Neuronal stem cell (in vitro differentiated cells): ENCODE data around the gene ATP5MK.

Experiments used
- DNase-seq: peaks from one replicate; pipeline ENCODE4 v3.0.0-alpha.2; 2013; ENCODE audit warnings: low spot score
- H2AFZ ChIP-seq: one replicate; pipeline ENCODE4 v1.6.1; 2013; ENCODE audit warnings: mild to moderate bottlenecking, low read length, inconsistent platforms
- H2AK5ac ChIP-seq: 2 replicates; pipeline ENCODE4 v1.6.1; 2013; ENCODE audit warnings: low read depth, mild to moderate bottlenecking, inconsistent platforms, low read length, moderate library complexity, mixed read lengths
- H2BK120ac ChIP-seq: 2 replicates; pipeline ENCODE4 v1.6.1; 2013; ENCODE audit warnings: low read depth, mild to moderate bottlenecking, inconsistent platforms, low read length, moderate library complexity, mixed read lengths
- H2BK12ac ChIP-seq: one replicate; pipeline ENCODE4 v1.6.1; 2013; ENCODE audit warnings: low read length, inconsistent platforms
- H2BK15ac ChIP-seq: 2 replicates; pipeline ENCODE4 v1.6.1; 2013; ENCODE audit warnings: mild to moderate bottlenecking, low read length, inconsistent platforms, mixed read lengths
- H2BK5ac ChIP-seq: one replicate; pipeline ENCODE4 v1.6.1; 2013; ENCODE audit warnings: inconsistent platforms, mild to moderate bottlenecking, low read length, moderate library complexity
- H3K14ac ChIP-seq: one replicate; pipeline ENCODE4 v1.6.1; 2013; ENCODE audit warnings: low read length, inconsistent platforms
- H3K18ac ChIP-seq: 2 replicates; pipeline ENCODE4 v1.6.1; 2013; ENCODE audit warnings: low read length, inconsistent platforms
- H3K23ac ChIP-seq: 2 replicates; pipeline ENCODE4 v1.6.1; 2013; ENCODE audit warnings: low read depth, mild to moderate bottlenecking, mixed read lengths, low read length, inconsistent platforms; ENCODE audit not compliant: poor library complexity
- H3K27ac ChIP-seq: replicated peaks from 3 replicates; pipeline ENCODE4 v1.5.1; 2013; ENCODE audit warnings: low read length, inconsistent platforms
- H3K27me3 ChIP-seq, 3 experiments: 2 replicates each; pipeline ENCODE4 v1.6.1; 2013; ENCODE audit warnings: low read length in 3 of 3, mild to moderate bottlenecking in 2 of 3, inconsistent platforms in 1 of 3, low read depth in 1 of 3, mixed read lengths in 1 of 3, moderate library complexity in 1 of 3; ENCODE audit not compliant: control insufficient read depth in 3 of 3, insufficient read depth in 3 of 3
- H3K36me3 ChIP-seq, 2 donors: replicated peaks in 1 of 2; 2 replicates each; pipeline ENCODE4 v1.6.1; 2013; ENCODE audit warnings: low read length in 2 of 2; ENCODE audit not compliant: control insufficient read depth in 2 of 2, insufficient read depth in 2 of 2
- H3K4ac ChIP-seq: 2 replicates; pipeline ENCODE4 v1.6.1; 2013; ENCODE audit warnings: inconsistent platforms, mild to moderate bottlenecking, low read length, moderate library complexity
- H3K4me1 ChIP-seq, 2 donors: 1 replicate in 1 of 2; 2 replicates in 1 of 2; pipeline ENCODE4 v1.6.1; 2013; ENCODE audit warnings: low read length in 2 of 2, low read depth in 1 of 2; ENCODE audit not compliant: control insufficient read depth in 2 of 2, insufficient read depth in 1 of 2
- H3K4me2 ChIP-seq: one replicate; pipeline ENCODE4 v1.6.1; 2013; ENCODE audit warnings: mild to moderate bottlenecking, low read length, inconsistent platforms; ENCODE audit not compliant: insufficient read depth, poor library complexity, severe bottlenecking
- H3K4me3 ChIP-seq, 2 donors: 2 replicates each; pipeline ENCODE4 v1.5.1; 2013; ENCODE audit warnings: low read length in 2 of 2, mild to moderate bottlenecking in 2 of 2, inconsistent platforms in 1 of 2, moderate library complexity in 1 of 2
- H3K79me1 ChIP-seq: one replicate; pipeline ENCODE4 v1.6.1; 2013; ENCODE audit warnings: low read depth, mild to moderate bottlenecking, inconsistent platforms, low read length, moderate library complexity
- H3K9ac ChIP-seq: one replicate; pipeline ENCODE4 v1.6.1; 2013; ENCODE audit warnings: mild to moderate bottlenecking, low read depth, low read length, inconsistent platforms; ENCODE audit not compliant: poor library complexity
- H3K9me3 ChIP-seq, 2 donors: replicated peaks in 1 of 2; 2 replicates each; pipeline versions ENCODE3 to v1.6.1; 2013; ENCODE audit warnings: low read length in 2 of 2, mild to moderate bottlenecking in 2 of 2, inconsistent platforms in 1 of 2, low read depth in 1 of 2, mixed read lengths in 1 of 2, moderate library complexity in 1 of 2; ENCODE audit not compliant: control insufficient read depth in 2 of 2, insufficient read depth in 1 of 2
- H4K8ac ChIP-seq: one replicate; pipeline ENCODE4 v1.6.1; 2013; ENCODE audit warnings: low read depth, mild to moderate bottlenecking, inconsistent platforms, low read length, moderate library complexity
- H4K91ac ChIP-seq: one replicate; pipeline ENCODE4 v1.6.1; 2013; ENCODE audit warnings: low read length, low read depth, mild to moderate bottlenecking, inconsistent platforms; ENCODE audit not compliant: poor library complexity
- WGBS, 2 donors: extraction: QIAGEN DNeasy Blood & Tissue Kit; methylation state at CpG; one replicate each; pipeline ENCODE4 v1.1.7; 2013; ENCODE audit warnings: missing lambda C conversion rate in 2 of 2, mixed read lengths in 1 of 2; ENCODE audit not compliant: insufficient read length in 2 of 2, insufficient replicate concordance in 1 of 2; ENCODE audit errors: extremely low coverage in 2 of 2; 5-methylcytosine and 5-hydroxymethylcytosine counted together

ATP5MK gene

DNA sequence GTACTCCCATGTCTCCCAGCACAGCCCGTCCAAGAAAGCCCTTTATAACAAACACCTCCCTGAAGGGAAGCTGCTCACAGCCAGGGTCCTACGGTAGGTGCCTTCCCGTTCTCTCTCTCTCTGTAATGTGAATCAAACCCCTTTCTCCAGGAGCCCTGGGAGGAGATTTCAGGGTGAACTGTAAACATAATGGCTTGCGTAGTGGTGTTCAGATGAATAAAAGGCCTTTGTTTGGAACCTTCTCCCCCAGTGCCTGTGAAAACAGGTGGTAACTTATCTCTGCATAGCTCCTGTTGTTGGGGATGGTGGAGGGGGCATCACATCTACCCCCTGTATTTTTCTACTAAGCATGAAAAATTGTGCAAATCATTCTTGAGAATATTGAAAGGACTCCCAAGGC is 43.5 kb upstream of the ATP5MK start:
- H2BK12ac ChIP-seq = no peak overlapping the region
- no peaks in the 10 kb centered on the region for H3K79me1 ChIP-seq
- H3K4me2 ChIP-seq = no peak overlapping the region
- WGBS, 2 donors = no CpG with 5 or more reads among the region's 4 CpGs
- H3K4me3 ChIP-seq = no peak overlapping the region
- H2AK5ac ChIP-seq = no peak overlapping the region
- H2BK15ac ChIP-seq = no peak overlapping the region
- no peak overlapping the region for H2BK5ac ChIP-seq
- H2BK120ac ChIP-seq = no peak overlapping the region
- no peak overlapping the region for H3K23ac ChIP-seq
- H3K4ac ChIP-seq = no peak overlapping the region
- H3K27ac ChIP-seq = no peak overlapping the region
- no peak overlapping the region for H4K91ac ChIP-seq
- no peak overlapping the region for H3K18ac ChIP-seq
- no peak overlapping the region for H2AFZ ChIP-seq
- no peaks in the 10 kb centered on the region for H3K9me3 ChIP-seq
- H3K36me3 ChIP-seq = peaks cover 45 to 97% of the 10 kb centered on the region in 2 donors
- no peak overlapping the region for H3K9ac ChIP-seq
- no peaks in the 10 kb centered on the region for H3K4me1 ChIP-seq
- H3K14ac ChIP-seq = no peak overlapping the region
- no peaks in the 10 kb centered on the region for H3K27me3 ChIP-seq
- DNase-seq = no peak
- H4K8ac ChIP-seq = no peak overlapping the region

DNA sequence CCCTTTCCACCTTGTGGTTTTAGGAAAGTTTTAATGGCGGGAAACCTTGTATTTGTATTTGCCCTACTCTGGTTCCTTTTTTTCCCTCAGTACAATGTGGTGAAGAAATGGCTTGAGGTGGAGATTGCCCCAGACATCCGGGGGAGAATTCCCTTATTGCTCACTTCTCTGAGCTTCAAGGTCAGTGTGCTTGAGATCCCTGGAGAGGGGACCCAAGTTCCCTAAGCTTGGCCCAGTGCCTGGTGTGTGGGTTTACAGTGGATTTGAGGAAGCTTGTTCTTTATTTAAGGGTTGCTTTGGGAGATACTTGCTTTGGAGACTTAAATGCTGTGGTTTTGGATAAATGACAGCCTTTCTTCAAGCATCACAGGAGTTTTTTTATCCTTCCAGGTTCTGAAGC is 37.6 kb upstream of the ATP5MK start:
- Histone ChIP-seq H3K36me3 (peaks cover 45 to 97% of the 10 kb centered on the region in 2 donors), H3K4ac (no peak overlapping the region), H2BK120ac (no peak overlapping the region), H2BK15ac (no peak overlapping the region), H3K9me3 (no peaks in the 10 kb centered on the region), H3K14ac (no peak overlapping the region), H2BK12ac (no peak overlapping the region), H3K23ac (no peak overlapping the region), H2AFZ (no peak overlapping the region), H4K91ac (no peak overlapping the region), H3K4me3 (no peak overlapping the region), H4K8ac (no peak overlapping the region), H3K27ac (no peak overlapping the region), H3K4me2 (no peak overlapping the region), H3K79me1 (peaks cover 2% of the 10 kb centered on the region), H3K9ac (no peak overlapping the region), H3K27me3 (no peaks in the 10 kb centered on the region), H3K18ac (no peak overlapping the region), H3K4me1 (no peaks in the 10 kb centered on the region), H2BK5ac (no peak overlapping the region), H2AK5ac (no peak overlapping the region)
- no peak for DNase-seq
- no CpG with 5 or more reads among the region's 2 CpGs for WGBS, 2 donors

DNA sequence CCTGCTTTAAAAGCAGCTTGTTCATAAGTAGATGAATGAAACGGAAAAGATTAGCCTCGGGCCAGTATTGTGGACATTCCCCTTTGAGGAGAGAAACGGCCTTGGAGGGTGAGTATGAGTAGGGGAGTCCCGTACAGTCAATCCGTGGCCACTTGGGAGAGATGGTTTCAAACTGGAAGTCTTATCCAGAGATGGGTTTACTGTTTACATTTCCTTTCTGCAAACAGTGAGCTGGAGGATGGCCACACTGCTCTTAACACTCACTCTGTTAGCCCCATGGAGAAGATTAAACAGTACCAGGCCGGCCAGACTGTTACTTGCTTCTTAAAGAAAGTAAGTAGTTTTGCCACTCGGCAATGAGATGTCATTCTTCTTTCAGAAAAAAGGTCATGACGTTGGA is 35.6 kb upstream of the ATP5MK start:
- Histone ChIP-seq H3K79me1 (peaks cover 2% of the 10 kb centered on the region), H2AK5ac (no peak overlapping the region), H3K27me3 (no peaks in the 10 kb centered on the region), H3K36me3 (peaks cover 43 to 99% of the 10 kb centered on the region in 2 donors), H4K91ac (no peak overlapping the region), H3K18ac (no peak overlapping the region), H3K4me3 (no peak overlapping the region), H4K8ac (no peak overlapping the region), H2BK5ac (no peak overlapping the region), H3K4me1 (no peaks in the 10 kb centered on the region), H3K23ac (no peak overlapping the region), H3K14ac (no peak overlapping the region), H3K9ac (no peak overlapping the region), H2BK12ac (no peak overlapping the region), H3K4me2 (no peak overlapping the region), H2BK15ac (no peak overlapping the region), H3K27ac (no peak overlapping the region), H3K9me3 (no peaks in the 10 kb centered on the region), H3K4ac (no peak overlapping the region), H2BK120ac (no peak overlapping the region), H2AFZ (no peak overlapping the region)
- DNase-seq = no peak
- WGBS, 2 donors = no CpG with 5 or more reads among the region's 8 CpGs

GRCh38 chr10:103429647-103430046 is 33.4 kb upstream of the ATP5MK start:
- no peak for DNase-seq
- H2AFZ ChIP-seq = no peak overlapping the region
- H3K79me1 ChIP-seq = peaks cover 5% of the 10 kb centered on the region
- H2BK5ac ChIP-seq = no peak overlapping the region
- no peak overlapping the region for H3K23ac ChIP-seq
- H3K4ac ChIP-seq = no peak overlapping the region
- no peak overlapping the region for H3K4me2 ChIP-seq
- no peak overlapping the region for H3K27ac ChIP-seq
- H4K8ac ChIP-seq = no peak overlapping the region
- peaks cover 51 to 99% of the 10 kb centered on the region in 2 donors for H3K36me3 ChIP-seq
- no peak overlapping the region for H2BK120ac ChIP-seq
- H4K91ac ChIP-seq = no peak overlapping the region
- no peak overlapping the region for H3K9ac ChIP-seq
- H3K4me3 ChIP-seq = no peak overlapping the region
- H3K27me3 ChIP-seq = no peaks in the 10 kb centered on the region
- H3K18ac ChIP-seq = no peak overlapping the region
- H3K14ac ChIP-seq = no peak overlapping the region
- no peak overlapping the region for H2BK15ac ChIP-seq
- no peak overlapping the region for H2AK5ac ChIP-seq
- WGBS, 2 donors = no CpG with 5 or more reads among the region's 5 CpGs
- H3K4me1 ChIP-seq = no peaks in the 10 kb centered on the region
- no peak overlapping the region for H2BK12ac ChIP-seq
- H3K9me3 ChIP-seq = no peaks in the 10 kb centered on the region
